NOMO-1 treated with DMSO at 0.1 percent for 48 hours (cell line): ENCODE results near the gene TWSG1.
A peak's percentile ranks its signal among the peaks of the same experiment; 100 is the strongest.

Experiments
- DNase-seq: peaks from one replicate; lab custom pipeline; 2025; ENCODE audit not compliant: unreplicated experiment; lab: John Stamatoyannopoulos, UW

The TWSG1 gene

DNA sequence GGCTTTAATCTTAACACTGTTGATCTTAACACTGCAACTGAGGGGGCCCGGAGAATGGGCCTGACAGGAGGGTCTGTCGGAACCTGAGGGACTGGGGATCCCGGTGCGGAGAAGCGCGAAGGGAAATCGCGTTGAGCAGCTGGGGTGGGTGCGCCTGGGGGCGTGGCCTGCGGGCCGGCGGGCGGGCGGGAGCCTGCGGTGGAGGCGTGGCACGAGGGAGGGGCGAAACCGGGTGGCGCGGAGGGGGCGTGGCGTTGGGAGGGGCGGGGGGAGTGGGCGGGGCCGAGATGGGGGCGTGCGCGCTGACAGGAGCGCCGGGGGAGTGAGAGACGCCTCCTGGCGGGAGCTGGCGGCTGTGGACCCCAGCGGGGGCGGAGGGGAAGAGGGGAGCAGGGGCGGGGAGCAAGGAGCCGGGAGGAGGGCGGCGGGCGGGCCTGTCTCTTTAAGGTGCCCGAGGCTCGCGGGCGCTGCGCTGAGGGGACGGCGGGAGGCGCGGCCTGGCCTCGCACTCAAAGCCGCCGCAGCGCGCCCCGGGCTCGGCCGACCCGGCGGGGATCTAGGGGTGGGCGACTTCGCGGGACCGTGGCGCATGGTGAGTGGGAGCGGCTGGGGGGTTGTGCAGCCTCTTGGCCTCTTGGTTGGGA lies at the start of gene TWSG1:
TSS of gene TWSG1 (plus strand) at position 445 of the 644 bp plus-strand sequence. CDS start 2,457 bp downstream, outside the sequence.
- DNase-seq, result peak; percentile 87

DNA sequence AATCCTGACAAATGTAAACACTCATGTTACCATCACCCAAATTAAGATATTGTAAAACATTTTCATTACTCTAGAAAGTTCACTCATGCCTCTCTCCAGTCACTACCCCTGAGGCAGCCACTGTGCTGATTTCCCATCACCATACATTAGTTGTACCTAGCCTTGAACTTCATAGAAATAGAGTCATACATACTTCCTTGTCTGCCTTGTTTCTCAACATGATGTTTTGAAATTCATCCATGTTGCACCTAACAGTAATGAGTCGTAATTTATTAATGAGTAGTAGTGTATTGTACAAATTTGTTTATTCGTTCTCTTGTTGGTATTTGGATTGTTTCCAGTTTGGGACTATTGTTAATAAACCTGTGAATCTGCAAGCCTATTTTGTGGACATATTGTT lies 49.0 kb upstream of the TWSG1 start:
- DNase-seq, result no peak

DNA sequence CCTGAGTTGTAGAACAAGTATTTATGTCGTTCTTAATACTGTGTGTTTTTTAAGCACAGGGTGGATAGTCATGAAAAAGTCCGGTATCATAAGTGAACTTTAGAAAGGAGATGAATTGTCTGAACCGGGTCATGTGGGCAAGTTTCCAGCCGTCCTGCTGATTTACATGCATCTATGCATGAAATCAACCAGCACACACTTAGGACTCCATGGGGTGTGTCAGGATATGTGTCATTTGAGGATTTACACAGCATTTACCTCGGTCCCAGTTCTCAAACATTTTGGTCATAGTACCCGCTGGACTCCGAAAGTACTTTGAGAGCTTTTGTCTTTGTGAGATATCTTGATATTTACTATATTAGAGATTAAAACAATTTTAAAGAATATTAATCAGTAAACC lies 47.5 kb upstream of the TWSG1 start:
- DNase-seq, result no peak

DNA sequence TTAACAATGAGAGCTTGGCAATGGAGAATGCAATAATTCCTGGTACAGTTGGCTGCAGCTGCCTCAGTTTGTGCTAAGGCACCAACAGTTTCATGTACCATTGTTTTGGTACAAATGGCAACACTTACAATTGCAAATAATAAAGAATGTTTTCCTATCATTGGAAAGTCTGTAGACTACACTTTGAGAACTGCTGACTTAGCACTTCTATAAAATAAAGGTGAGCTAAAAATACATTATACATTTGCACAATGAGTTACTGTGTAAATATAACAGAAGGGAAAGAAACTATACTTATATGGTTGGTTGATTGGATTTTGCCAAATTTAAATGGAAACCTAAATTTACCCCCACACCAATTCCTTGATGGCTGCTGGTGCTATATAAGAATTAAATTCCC lies 44.9 kb upstream of the TWSG1 start:
- DNase-seq, result no peak

DNA sequence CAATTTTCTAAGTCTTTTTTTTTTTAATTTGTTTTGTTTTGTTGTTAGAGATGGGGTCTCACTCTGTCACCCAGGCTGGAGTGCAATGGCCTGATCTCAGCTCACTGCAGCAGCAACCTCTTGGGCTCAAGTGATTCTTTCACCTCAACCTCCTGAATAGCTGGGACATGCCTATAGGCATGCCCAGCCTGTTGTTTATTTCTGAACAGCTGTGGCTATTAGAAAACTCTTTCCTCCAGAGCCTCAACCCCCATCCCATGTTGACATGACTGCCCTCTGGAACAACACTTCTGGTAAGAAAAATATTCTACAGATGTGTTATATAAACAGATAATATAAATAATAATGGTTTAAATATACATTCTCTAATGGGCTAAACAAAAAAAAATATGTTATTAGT lies 44.4 kb upstream of the TWSG1 start:
- DNase-seq, result no peak

DNA sequence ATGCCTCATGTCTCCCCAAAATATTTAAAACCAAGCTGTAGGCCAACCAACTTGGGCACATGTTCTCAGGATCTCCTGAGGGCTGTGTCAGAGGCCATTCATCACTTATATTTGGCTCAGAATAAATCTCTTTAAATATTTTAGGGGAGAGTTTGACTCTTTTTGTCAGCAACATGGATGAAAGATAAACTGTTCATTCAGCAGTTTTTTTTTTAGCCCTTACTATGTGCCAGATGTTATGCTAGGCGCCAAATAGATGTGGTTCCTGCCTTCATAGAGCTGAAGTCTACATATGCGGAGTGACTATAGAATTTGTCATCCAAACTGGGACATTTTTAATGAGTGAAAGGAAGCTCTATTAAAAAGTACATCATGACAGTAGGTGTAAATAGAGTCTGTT lies 42.5 kb upstream of the TWSG1 start:
- DNase-seq, result no peak

DNA sequence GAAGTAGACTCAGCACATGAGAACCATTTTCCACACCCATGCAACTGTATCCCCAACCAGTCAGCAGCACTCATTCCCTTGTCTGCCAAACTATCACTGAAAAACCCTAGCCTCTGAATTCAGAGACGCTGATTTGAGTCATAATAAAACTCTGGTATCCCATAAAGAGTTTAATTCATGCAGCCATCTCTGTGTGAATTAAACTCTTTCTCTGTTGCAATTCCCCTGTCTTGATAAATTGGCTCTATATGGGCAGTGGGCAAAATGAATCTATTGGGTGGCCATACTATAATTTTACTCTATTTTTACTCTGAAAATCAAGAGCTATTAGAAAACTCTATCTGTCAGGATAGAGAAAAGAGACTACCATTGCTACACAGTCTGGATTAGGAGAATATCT lies 40.6 kb upstream of the TWSG1 start:
- DNase-seq, result no peak

DNA sequence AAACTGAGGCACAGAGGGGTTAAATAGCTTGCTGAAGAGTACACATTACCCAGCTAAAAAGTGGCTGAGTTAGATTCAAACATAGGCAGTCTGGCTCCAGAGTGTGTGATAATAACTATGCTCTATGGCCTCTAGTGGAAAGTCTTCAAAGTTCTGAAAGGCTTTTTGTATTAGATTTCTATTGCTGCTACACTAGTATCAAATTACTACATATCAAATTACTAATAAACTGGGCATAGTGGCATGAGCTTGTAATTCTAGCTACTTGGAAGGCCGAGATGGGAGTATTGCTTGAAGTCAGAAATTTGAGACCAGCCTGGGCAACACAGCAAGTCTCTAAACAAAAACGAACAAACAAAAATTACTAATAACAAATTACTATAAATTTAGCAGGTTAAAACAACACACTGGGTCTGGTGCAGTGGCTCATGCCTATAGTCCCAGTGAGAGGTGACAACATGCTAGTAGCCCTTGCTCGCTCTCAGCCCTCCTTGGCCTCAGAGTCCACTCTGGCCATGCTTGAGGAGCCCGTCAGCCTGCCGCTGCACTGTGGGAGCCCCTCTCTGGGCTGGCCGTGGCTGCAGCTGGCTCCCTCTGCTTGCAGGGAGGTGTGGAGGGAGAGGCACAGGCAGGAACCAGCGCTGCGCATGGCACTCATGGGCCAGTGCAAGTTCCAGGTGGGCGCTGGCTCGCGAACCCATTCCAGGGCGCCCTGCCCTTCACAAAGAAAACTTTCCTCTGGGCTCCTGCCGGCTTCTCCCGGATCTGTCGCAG lies 38.2 kb upstream of the TWSG1 start:
- no peak for DNase-seq

DNA sequence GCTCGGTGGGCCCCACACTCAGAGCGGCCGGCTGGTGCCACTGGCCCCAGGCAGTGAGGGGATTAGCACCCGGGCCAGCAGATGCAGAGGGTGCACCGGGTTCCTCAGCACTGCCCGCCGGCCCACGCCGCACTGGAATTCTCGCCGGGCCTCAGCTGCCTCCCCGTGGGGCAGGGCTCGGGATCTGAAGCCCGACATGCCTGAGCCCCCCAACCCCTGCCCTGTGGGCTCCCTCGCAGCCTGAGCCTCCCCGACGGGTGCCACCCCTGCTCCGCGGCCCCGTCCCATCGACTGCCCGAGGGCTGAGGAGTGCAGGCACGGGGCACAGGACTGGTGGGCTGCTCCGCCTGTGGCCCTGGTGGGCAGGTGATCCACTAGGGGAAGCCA lies 37.6 kb upstream of the TWSG1 start:
- no peak for DNase-seq

DNA sequence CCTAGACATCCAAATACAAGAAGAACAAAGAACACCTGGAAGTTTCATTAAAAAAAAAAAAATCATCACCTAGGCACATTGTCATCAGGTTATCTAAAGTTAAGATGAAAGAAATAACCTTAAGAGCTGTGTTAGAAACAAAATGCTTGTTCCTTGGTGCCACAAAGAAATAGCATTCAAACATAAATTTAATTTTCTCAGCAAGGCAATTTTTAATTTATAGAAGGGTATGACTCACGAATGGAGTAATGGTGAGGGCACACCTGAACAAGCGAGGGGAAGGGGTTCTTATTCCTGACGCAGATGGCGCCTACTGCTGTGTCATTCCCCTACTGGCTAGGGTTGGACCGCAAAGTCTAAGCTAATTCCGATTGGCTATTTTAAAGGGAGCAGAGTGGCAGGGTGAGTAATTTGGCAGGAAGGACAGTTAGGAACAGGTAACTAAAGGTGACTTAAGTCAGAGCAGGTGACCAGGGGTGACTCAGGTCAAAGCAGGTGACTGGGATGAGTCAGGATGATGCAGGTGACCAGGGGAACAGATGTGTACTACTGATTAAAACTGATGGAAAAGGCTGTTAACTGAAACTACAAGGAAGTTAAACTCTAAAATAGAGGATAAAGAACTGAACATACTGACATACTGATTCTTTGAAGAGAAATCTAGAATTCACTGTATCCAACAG lies 30.0 kb upstream of the TWSG1 start:
- no peak for DNase-seq

DNA sequence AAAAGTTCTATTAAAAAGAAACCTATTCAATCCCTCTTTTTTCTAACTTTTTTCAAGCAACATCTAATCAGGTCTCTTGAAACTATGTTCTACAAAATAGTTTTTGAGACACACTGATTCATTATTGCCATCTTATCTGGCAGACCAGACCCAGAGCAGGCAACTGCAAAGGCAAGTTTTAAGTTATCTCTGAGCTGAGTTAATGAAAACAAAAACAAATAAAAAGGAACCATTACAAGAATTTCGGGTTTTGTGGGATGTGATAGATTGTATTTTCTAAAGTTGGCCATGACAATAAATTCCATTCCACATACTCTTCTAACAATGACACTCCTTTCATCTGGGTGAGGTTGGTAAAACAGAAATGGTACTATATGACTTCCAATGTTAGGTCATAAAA lies 15.2 kb upstream of the TWSG1 start:
- no peak for DNase-seq

DNA sequence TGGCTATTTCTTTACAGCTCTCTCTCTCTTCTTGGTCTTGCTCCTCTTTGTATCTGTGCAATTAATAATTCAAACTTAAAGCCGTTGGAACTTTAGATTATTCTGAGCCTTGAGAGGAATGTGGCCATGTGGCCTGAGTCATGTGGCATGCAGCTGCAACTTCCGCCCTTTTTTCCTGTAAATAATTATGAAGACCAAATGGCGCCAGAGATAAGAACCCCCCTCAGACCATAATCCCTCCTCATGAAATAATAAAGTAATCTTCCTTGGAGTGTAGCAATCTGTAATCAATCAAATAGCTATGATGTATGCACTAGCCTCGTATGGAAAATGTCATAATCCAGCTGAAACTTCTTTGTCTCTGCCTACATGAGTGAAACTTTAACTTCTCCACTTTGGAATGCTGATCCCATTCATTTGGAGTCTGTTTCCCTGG lies 13.5 kb upstream of the TWSG1 start:
- no peak for DNase-seq

DNA sequence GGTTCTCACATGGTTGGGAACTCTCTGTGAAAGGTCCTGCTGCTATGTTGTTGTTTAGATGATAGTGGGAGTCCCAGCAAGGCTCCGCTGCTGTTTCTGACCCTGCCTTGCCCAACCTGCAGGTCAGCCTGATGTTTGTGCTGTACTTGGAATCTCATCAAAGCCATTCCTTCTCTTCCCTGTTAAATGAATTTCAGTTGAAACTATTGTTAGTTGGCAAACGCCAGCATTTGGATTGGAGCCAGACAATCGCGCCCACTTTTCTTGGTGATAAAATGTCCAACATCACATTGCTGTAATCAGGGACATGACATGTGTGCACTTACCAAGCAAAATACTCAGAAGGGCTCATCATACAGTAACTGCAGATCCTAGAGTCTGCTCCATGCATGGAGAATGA lies 12.8 kb upstream of the TWSG1 start:
- DNase-seq, result no peak

DNA sequence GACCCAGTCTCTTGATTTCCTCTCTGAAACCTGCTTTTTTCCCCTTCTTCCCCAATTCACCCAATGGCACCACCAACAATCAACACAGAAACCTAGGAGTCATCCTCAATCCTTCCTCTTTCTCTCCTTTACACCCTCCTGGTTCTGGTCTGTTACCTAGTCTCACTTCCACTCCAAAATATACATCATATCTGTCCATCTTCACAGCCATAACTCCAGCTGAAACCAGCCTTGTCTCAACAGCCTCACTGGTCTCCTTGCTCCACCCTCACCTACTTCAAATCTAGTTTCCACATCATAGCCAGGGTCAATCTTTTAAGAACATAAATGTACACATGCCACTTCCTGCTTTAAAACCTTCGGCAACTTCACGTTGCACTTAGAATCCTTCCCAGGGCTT lies 11.8 kb upstream of the TWSG1 start:
- peak; percentile 66 for DNase-seq

DNA sequence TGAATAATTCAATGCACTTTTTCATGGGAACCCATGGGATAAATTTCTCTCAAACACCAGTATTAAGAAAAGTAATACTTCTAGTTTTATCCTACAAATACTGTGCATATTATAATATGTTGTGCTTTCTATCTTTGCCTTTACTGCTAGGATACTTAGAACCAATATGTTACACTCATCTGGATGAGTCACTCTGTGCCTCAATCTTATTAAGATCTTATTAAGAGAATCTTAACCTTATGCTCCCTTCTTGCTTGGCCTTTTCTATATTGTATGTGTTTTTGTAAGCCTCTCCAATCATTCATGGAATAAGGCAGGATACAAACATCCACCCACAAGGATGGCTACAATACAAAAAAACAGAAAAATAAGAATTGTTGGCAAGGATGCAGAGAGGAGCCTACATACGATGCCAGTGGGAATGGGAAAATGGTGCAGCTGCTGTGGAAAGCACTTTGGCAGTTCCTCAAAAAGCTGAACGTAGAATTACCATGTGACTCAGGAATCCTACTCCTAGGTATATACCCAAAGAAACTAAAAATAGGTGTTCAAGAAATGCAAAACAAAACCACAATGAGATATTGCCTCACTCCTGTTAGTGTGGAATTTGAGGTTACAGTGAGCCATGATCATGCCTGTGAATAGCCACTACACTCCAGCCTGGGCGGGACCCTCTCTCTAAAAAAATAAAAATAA lies 10.7 kb upstream of the TWSG1 start:
- peak; percentile 11 for DNase-seq

DNA sequence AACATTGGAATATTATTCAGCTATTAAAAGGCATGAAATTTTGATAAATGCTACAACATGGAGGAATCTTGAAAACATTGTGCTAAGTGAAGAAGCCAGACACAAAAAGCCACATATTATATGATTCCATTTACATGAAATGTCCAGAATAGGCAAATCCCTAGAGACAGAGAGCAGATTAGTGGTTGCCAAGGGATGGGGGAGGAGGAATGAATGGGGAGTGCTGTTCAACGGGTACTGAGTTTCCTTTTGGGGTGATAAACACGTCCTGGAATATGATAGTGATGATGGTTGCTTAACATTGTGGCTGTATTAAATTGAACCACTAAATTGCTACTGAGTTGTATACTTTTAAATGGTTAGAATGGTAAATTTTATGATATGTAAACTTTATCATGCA lies 8.9 kb upstream of the TWSG1 start:
- no peak for DNase-seq

DNA sequence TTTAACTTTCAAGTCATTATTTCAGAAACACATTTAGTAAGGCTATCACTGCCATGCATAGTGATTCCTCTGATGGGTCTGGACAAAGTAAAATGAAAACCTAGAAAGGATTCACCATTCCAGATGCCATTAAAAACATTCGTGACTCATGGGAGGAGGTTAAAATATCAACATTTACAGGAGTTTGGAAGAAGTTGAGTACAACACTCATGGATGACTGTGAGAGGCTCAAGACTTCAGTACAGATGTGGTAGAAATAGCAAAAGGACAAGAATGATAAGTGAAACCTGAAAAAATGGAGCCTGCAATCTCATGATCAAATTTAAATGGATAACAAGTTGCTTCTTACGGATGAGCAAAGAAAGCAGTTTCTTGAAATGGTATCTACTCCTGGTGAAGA lies 5.8 kb upstream of the TWSG1 start:
- DNase-seq, result no peak

DNA sequence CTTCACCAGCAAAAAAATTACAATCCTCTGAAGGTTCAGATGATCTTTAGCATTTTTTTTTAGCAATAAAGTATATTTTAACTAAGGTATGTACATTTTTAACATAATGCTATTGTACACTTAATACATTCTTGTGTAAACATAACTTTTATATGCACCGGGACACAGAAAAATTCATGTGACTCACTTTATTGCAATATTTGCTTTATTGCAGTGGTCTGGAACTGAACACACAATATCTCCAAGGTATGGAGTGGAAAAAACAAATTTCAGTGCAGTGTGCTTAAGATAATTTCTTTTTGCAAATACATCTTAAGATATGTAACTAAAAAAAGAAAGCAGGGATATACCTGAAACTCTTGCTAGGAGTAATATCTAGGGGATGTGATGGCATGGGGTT lies 5.1 kb upstream of the TWSG1 start:
- DNase-seq, result no peak

DNA sequence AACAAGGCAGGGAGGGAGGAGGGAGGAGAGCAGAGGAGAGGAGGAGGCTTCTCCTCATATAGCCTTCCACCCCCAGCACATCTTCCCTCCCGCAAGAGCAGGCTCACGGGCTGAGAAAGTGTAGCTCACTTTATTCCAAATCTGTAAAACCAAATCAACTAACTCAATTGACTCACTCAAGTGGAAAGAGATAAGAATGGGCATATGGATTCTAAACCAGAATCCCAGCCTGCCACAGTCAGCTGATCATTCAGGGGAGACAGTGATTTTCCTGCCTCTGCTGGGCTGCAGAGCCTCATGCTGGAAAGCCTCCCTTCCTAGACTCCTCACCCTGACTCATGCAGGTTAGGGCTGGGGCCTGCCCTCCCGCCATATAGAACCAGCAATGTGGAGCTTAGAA lies 4.2 kb upstream of the TWSG1 start:
- no peak for DNase-seq

DNA sequence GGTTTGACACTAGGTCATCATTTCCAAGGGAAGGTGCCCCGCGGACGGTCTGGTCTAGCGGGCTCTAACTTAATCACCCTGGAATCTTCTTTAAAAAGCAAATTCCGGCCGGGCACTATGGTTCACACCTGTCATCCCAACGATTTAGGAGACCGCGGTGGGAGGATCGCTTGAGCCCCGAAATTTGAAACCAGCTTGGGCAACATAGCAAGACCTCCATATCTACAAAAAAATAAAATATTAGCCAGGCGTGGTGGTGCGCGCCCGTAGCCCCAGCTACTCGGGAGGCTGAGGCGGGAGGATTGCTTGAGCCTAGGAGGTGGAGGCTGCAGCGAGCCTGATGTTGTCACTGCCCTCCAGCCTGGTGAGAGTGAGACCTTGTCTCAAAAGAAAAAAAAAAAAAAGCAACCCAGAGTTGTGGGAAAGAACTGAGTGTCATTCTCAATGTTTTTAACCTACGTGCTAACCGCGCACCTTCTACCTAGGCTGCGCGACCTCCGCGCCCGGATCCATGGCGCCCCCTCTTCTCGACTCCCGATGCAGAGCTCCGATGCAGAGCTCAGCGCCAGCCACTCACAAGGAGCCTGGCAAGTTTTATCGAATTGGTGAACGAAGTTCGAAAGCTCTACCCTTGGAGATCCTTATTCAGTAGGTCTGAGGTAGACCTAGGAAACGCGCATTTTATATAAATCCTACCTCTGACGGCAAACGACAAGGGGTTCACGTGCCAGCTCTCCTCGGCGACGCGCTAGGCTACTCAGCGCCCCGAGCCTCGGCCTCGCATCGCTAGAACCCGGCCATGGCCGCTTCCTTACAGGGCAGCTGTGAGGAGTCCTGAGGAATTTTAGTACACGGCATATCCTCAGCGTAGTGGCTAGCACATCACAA lies 888 bp upstream of the TWSG1 start:
- no peak for DNase-seq
